IPS-11a (cell line): ENCODE measurements around the gene TFB2M.

ENCODE experiments used
- H3K4me3 ChIP-seq: one replicate; pipeline ENCODE4 v1.5.1; 2013; ENCODE audit warnings: low read depth, low read length, control low read depth

TFB2M gene

DNA sequence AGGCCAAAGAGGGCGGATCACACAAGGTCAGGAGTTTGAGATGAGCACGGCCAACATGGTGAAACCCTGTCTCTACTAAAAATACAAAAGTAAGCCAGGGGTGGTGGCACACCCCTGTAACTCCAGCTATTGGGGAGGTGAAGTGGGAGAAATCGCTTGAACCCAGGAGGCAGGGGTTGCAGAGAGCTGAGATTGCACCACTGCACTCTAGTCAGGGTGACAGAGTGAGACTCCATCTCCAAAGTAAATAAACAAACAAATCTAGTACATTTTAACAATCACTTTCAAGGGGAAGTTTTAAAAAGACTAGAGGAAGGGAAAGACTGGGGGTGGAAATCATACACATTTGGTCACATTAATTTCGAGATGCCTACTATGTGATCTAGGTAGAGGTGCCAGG, 6.8 kb downstream of the TFB2M start:
- H3K4me3 ChIP-seq, result no peak overlapping the region

DNA sequence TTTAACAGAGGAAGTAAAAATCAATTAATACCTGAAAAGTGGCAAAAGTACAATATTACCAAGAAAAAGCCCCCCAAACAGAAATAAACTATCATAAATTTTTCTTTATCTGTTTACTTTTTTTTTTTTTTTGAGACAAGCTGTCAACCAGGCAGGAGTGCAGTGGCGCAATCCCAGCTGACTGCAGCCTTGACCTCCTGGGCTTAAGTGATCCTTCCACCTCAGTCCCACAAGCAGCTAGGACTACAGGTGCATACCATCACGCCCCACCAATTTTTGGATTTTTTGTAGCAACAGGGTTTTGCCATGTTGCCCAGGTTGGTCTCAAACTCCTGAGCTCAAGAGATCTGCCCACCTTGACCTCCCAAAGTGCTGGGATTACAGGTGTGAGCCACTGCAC, 8.0 kb downstream of the TFB2M start:
- H3K4me3 ChIP-seq, result no peak overlapping the region

DNA sequence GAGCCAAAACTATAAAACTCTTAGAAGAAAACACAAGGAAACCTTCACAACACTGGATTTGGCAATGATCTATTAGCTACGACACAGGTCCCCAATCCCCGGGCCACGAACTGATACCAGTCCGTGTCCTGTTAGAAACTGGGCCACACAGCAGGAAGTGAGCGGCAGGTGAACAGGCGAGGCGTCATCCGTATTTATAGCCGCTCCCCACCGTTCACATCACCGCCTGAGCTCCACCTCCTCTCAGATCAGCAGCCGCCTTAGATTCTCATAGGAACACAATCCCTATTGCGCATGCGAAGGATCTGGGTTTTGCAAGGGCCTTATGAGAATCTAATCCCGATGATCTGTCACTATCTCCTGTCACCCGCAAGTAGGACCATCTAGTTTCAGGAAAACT, 11.9 kb downstream of the TFB2M start:
- H3K4me3 ChIP-seq, result no peak overlapping the region

- H3K4me3 ChIP-seq, result no peak overlapping the region
These were observed 14.0 kb downstream of the TFB2M start for GRCh38 chr1:246552110-246552509.

DNA sequence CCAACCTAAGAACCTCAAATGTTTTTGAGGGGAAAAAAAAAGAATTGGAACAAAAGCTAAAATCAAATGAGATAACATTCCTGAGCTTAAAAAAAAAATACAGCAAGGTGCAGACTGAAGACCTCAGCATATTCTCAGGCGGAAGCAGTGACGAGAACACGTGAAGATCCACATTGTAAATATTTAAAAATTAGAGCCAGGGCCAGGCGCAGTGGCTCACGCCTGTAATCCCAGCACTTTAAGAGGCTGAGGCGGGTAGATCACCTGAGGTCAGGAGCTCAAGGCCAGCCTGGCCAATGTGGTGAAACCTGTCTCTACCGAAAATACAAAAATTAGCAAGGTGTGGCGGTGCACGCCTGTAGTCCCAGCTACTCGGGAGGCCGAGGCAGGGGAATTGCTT, 15.7 kb downstream of the TFB2M start:
- H3K4me3 ChIP-seq, result no peak overlapping the region

GRCh38 chr1:246549665-246550064, 16.4 kb downstream of the TFB2M start:
- no peak overlapping the region for H3K4me3 ChIP-seq

DNA sequence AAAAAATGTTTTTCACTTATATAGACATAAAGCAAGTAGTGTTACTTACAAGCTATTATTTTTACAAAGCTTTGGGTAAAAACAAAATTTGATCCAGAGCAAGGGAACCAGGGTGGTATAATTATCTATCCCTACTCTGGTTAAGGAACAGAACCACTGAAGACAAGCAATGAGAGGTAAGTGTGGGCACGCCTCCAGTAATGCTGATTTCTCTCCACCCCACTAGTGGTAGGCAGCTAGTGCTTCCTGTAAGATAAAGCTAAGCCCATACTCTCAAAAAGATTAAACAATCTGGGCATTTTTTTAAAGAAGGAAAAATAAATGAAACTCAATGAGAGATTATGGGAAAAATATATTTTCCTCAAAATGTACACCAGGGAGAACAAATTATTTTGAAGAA, 22.1 kb downstream of the TFB2M start:
- no peak overlapping the region for H3K4me3 ChIP-seq

GRCh38 chr1:246540738-246541491, 25.1 kb downstream of the TFB2M start:
- no peak overlapping the region for H3K4me3 ChIP-seq

GRCh38 chr1:246537887-246538286, 28.2 kb downstream of the TFB2M start:
- no peak overlapping the region for H3K4me3 ChIP-seq

GRCh38 chr1:246537441-246537840, 28.6 kb downstream of the TFB2M start:
- no peak overlapping the region for H3K4me3 ChIP-seq

GRCh38 chr1:246534114-246534513, 31.9 kb downstream of the TFB2M start:
- no peak overlapping the region for H3K4me3 ChIP-seq

- H3K4me3 ChIP-seq, result no peak overlapping the region
These were observed 32.6 kb downstream of the TFB2M start for GRCh38 chr1:246533371-246533905.

DNA sequence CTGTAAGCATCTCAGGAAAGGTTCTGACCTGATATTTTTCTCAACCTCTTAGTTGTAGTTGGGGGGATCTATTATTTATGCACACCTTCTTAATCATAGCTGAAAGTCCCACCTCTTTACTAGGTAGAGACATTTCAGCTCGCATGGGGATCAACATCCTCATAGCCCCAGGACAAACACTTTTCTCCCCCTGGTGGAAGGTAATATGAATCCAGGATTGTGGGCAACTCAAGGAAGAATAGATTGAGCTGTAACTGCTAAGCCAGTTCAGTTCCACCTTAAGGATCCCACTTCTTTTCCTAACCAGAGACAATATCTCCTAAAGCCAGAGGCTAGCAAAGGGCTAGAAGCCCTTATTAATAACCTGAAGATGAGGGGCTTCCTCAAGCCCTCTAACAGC, 33.5 kb downstream of the TFB2M start:
- H3K4me3 ChIP-seq, result no peak overlapping the region

GRCh38 chr1:246530482-246530881, 35.6 kb downstream of the TFB2M start:
- no peak overlapping the region for H3K4me3 ChIP-seq

DNA sequence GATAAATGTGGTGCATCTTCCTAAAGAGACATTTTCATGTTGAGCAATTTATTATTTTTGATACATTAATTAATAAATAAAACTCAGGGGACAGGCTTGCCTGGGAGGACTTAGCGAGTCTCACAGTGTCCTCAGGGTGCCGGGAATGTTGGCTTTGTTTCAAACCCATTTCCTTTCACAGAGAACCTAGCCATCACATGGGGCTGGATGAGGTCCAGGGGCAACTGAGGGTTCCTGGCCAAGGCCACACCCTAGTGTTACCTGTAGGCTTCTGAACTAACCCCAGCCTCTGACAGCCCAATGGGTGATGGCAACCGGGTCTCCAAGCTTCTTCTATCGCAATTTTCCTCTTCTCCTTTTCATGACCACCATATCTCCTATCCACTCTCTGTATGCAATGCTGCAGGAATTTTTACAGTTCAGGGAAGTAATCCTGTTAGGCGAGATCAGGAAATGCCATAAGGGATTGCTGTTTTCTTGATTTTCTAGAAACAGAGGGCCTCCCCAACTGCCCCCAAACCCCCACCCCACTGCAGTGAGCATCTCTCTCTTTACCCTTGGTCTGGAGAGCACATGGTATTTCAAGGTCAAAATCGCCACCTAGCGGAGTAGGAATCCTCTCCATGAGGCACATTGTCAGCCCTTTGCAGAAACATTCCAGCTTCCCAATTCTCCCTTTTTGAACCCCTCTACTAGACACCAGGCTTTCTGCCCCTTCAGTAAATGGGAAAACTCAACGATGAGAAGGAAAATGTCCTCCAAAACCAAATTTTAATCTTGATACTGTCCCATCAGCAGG, 36.9 kb downstream of the TFB2M start:
- no peak overlapping the region for H3K4me3 ChIP-seq

GRCh38 chr1:246527402-246528088, 38.5 kb downstream of the TFB2M start:
- H3K4me3 ChIP-seq, result no peak overlapping the region

- no peak overlapping the region for H3K4me3 ChIP-seq
These were observed 39.1 kb downstream of the TFB2M start for GRCh38 chr1:246526915-246527314.

DNA sequence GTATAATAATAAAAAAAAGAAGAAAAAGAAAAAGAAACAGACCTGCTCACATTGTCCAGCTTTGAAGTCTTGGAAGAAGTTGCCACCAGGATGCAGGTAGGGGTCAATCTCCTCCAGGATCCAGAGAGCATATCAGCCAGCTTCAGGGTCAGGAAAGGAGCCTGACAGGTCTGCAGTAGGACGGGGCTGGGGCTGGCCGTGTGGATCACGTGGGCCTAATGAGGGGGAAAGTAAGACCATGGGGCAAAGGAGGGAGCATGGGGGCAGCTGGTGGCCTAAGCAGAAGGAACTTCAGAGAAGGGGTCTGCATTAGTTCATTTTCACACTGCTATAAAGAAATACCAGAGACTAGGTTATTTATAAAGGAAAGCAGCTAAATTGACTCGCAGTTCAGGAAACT, 39.7 kb downstream of the TFB2M start:
- H3K4me3 ChIP-seq, result no peak overlapping the region

DNA sequence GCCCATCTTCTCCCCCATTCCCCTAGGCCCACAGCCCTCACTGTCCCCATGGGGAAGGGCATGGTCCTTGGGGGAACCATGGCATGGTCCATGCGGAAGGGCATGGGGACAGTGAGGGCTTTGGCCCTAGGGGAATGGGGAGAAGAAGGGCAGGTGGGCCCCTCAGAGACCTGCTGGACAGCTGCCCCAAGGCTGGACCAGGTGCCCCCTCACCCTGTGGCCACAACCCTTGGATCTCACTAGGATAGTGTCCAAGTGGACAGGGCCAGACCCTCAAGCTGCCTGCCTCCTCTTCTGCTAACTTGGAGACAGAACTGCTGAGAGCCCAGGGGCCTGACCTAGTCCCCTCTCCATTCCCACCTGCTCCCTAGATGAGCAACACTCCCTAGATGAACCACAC, 46.5 kb downstream of the TFB2M start:
- H3K4me3 ChIP-seq, result no peak overlapping the region

DNA sequence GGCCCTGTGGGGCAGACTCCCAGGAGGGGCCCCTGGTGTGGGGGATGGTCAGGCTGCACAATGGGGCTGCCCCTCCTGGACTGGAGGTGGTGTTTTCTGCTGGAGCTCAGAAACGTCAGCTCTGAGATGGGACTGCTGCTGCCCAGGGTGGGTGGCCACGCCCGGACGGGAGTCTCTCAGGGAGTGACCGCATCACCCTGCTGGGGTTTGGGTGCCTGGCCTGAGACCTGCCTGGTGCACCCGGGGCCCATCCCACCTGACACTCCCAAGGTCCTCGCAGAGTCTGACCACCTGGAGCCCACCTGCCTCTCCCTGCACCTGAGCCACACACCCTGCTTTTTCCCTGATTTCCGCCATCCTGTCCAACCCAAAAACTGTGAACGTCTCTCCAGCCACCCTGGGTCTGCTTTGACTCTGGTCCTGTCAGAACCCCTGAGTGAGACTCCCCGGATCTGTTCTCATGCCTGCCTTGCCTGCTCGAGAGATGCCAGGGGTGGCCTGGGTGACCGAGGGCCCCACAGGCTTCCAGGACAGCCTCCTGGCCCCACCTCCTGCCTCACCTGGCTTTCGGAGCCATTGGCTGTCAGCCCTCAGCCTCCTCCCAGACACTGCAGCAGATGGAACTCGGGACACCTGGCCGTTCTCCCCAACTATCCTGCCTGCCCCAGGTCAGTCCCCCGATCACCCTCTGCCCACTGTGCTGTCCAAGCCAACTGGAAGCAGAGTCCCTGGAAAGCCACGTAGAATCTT, 47.4 kb downstream of the TFB2M start:
- H3K4me3 ChIP-seq, result no peak overlapping the region

DNA sequence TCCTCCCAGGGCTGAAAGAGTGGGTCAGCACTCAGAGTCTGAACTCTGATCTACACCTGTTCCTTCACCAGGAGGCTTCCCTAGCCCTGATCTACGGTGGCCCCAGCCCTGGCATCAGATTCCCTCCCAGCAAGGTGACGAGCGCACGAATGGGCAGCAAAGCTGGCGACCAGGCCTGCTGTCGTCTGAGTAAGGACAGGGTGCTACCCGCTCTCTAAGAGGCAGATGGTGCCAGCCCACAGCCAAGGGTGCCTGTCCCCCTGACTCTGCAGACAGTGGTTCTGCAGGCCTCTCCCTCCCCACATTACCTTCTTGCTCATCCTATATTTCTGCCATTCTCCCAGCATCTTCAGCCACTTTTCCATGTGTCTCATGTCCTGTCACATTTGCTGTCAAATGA, 48.7 kb downstream of the TFB2M start:
- H3K4me3 ChIP-seq, result no peak overlapping the region
